ENCODE measurements around the gene LAGE3.

LAGE3 gene

DNA sequence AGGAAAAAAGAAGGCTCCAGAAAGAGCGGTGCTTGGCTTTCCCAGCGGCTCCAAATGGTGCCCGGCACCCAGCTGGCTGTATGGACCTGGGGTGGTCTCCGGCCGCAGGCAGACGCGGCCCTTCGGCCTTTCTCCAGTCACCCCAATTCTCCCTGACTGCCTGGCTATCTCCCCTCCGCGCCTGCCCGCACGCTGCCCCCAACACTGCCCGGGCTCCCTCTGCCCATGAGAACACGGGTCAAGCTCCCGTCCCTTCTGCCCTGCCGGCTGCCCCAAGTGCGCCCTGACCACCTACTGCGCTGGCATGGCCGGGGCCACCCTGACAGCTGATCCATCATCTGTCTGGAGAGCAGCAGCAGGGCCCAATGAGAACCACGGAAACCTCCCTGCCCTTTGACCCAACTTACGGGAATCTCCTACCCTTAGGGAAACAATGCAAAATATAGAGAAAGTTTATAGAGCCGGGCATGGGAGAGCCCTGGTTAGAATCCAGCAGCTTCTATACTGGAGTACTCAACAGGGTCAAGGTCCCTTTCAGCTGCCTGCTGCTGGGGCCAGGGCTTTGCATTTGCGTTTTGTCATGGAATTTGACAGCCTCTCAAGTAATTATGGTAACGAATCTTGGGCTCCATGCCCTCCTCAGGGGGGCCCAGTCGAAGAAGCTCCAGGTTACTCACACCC lies 38.2 kb upstream of the LAGE3 start:
- H3K27ac ChIP-seq = peak overlapping the region; percentile 81 to 96
- no peak for TF ChIP-seq CTCF (IDR thresholded peaks at IDR 0.05)
- peak overlapping the region; percentile 48 to 67 for H3K4me3 ChIP-seq
- peaks cover 0 to 19% (median 0%) of the 10 kb centered on the region in 4 donors for H3K4me1 ChIP-seq
- H3K9me3 ChIP-seq = no peaks in the 10 kb centered on the region
- DNase-seq = no peak
- H3K36me3 ChIP-seq = no peaks in the 10 kb centered on the region
- intact Hi-C loops (cut with DNase I; ENCODE audit: low total_unique reads) = no loop called here
- no peaks in the 10 kb centered on the region for H3K27me3 ChIP-seq

DNA sequence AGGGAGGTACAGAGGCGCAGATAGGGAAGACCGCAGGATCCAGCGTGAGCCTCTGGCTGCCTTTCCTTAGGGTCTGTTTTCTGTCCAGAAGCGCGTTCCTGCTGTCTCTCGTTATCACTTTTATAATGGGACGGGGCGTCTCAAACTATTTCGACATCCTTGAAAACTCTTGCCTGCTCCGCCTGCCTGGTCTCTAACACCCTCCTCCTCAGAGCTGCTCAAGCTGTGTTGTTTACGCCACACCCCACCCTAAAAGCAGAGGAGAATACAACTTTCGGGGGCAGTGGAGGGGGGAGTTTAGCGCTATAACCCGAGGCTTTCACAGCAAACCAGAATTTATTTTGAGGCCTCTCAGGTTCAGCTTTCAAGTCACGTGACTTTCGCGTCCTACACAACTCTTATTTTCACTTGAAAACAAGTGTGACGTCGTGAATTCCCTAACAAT lies 37.6 kb upstream of the LAGE3 start:
- Histone ChIP-seq H3K4me3 (peak overlapping the region; percentile 48 to 67), H3K27ac (peak overlapping the region; percentile 81 to 96), H3K27me3 (no peaks in the 10 kb centered on the region), H3K9me3 (no peaks in the 10 kb centered on the region), H3K4me1 (peaks cover 0 to 19% (median 0%) of the 10 kb centered on the region in 4 donors), H3K36me3 (peaks cover 0 to under 1% (median 0%) of the 10 kb centered on the region in 3 donors)
- TF ChIP-seq CTCF (IDR thresholded peaks at IDR 0.05) = no peak
- intact Hi-C loops (cut with DNase I; ENCODE audit: low total_unique reads) = no loop called here
- peak in 1 of 2 donors; percentile 44 for DNase-seq

DNA sequence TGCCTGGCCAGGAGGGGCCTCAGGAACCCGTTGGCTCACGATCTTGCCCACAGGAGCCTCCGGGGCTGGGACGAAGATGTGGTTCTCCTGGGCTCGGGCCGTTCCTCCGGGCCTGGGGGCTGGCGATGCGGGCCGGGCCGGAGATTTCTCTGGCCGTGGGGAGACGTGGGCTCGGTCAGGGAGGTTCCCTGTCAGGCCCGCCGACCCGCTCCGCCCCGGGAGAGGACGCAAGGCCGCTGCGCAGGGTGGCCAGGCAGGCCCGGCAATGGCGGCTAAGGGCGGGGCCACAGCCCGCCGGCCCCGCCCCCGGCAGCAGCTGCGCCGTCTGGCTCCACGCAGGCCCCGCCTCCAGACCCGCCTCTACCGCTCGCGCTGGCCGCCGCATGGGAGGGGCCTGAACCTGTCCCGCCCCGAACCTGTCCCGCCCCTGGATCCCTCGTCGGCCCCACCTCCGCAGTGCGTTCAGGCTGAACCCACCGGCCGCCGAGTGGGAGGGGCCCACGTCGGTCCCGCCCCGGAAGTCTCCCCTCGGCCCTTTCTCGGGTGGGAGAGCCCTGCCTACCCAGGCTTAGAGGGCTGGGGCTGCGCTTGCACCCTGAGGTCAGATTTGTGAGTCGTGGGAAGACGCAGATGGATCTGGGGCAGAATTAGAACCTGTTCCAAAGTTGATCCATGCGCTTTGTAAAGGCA lies 37.0 kb upstream of the LAGE3 start, which contains the start of gene FAM3A:
Gene FAM3A (minus strand): TSS at position 267 of the 690 bp plus-strand sequence. CDS start 460 bp downstream, outside the sequence.
- TF ChIP-seq CTCF (IDR thresholded peaks at IDR 0.05) = no peak
- Histone ChIP-seq H3K27me3 (no peaks in the 10 kb centered on the region), H3K36me3 (peaks cover 0 to 7% (median 0%) of the 10 kb centered on the region in 3 donors), H3K4me3 (peak within 1 kb of the TSS; percentile 67 to 77), H3K4me1 (peaks cover 0 to 19% (median 0%) of the 10 kb centered on the region in 4 donors), H3K9me3 (no peaks in the 10 kb centered on the region), H3K27ac (peak within 1 kb of the TSS; percentile 81 to 96)
- intact Hi-C loops (cut with DNase I; ENCODE audit: low total_unique reads) = no loop called here
- DNase-seq = peak; percentile 89 to 97

DNA sequence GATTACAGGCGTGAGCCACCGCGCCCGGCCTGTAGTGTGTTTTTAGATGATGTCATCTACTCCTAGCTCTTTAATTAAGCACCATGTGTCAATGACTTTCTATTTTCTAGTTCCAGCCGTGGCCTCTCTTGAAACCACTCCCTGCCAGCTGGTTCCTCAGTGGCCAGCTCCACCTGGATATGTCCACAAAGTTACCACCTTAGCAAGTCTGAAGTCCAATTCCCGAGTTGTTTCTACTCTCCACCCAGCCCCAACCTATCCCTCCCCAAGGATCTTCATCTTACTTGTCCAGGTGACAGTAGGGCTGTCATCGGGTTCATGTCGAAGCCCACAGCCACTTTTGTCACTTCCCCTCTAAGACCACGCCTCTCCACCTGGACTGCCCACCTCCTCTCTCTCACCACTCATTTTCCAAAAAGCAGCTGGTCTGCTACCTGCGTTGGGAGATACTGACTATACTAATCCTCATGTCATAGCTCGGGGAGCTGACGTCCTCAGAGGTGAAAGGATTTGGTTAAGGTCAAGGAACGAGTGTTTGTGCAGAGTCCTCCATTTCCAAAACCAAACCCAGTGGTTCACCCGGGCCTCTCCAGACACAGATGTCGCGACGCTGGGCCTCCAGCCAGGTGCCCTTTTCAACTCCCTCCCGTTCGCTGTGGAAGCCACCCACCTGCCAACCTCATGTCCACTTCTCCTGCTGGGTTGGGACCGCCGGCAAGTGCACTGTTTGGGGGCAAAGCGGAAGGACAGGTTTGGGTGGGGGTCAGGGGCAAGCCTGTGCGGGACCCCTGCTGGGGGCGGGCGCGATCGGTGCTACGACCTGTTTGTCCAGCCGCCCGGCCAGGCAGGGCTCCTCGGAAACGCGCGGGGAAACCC lies 36.2 kb upstream of the LAGE3 start:
- Histone ChIP-seq H3K36me3 (peaks cover 0 to 11% (median 0%) of the 10 kb centered on the region in 3 donors), H3K27me3 (no peaks in the 10 kb centered on the region), H3K4me3 (peak overlapping the region; percentile 67 to 77), H3K27ac (peak overlapping the region; percentile 81 to 96), H3K9me3 (no peaks in the 10 kb centered on the region), H3K4me1 (peaks cover 0 to 19% (median 0%) of the 10 kb centered on the region in 4 donors)
- peak in 1 of 2 donors; percentile 45 for DNase-seq
- no peak for TF ChIP-seq CTCF (IDR thresholded peaks at IDR 0.05)
- intact Hi-C loops (cut with DNase I; ENCODE audit: low total_unique reads) = no loop called here

GRCh38 chrX:154513716-154514115 lies 34.6 kb upstream of the LAGE3 start:
- peaks cover 0 to 8% (median 0%) of the 10 kb centered on the region in 3 donors for H3K9me3 ChIP-seq
- peaks cover 0 to 19% (median 0%) of the 10 kb centered on the region in 4 donors for H3K4me1 ChIP-seq
- H3K27me3 ChIP-seq = no peaks in the 10 kb centered on the region
- DNase-seq = no peak
- peaks cover 0 to 25% (median 8%) of the 10 kb centered on the region in 3 donors for H3K36me3 ChIP-seq
- no peak for TF ChIP-seq CTCF (IDR thresholded peaks at IDR 0.05)
- no peak overlapping the region for H3K4me3 ChIP-seq
- intact Hi-C loops (cut with DNase I; ENCODE audit: low total_unique reads) = no loop called here
- no peak overlapping the region for H3K27ac ChIP-seq

Data from tibial artery (tissue), 4 donors.